RWPE2 (cell line): ENCODE measurements around the gene P3R3URF.

Experiments
- ATAC-seq: fragments of 200-7000 bp; cut with Tn5 transposase; 3 replicates; pipeline ENCODE4 v1.9.1; 2021; ENCODE audit warnings: low read depth
- DNase-seq: peaks from one replicate; pipeline ENCODE4 v3.0.0-alpha.2; 2020; ENCODE audit warnings: low spot score
- H3K27ac ChIP-seq: fragments of 450-650 bp; 2 replicates; pipeline ENCODE4 v1.5.1; 2017; ENCODE audit warnings: mild to moderate bottlenecking; ENCODE audit not compliant: poor library complexity, severe bottlenecking
- H3K27me3 ChIP-seq: fragments of 250-450 bp; sonication (Bioruptor Pico); 2 replicates; pipeline ENCODE4 v1.5.1; 2021; ENCODE audit warnings: mild to moderate bottlenecking, moderate library complexity; ENCODE audit not compliant: insufficient read depth, poor library complexity, severe bottlenecking
- H3K36me3 ChIP-seq: fragments of 250-450 bp; sonication (Bioruptor Pico); 2 replicates; pipeline ENCODE4 v1.5.1; 2020; ENCODE audit warnings: low read depth, mild to moderate bottlenecking, moderate library complexity
- H3K4me1 ChIP-seq: fragments of 250-450 bp; sonication (Bioruptor Pico); 2 replicates; pipeline ENCODE4 v1.5.1; 2021; ENCODE audit warnings: mild to moderate bottlenecking, moderate library complexity; ENCODE audit not compliant: insufficient read depth, poor library complexity, severe bottlenecking
- H3K4me3 ChIP-seq: fragments of 250-450 bp; sonication (Bioruptor Pico); 2 replicates; pipeline ENCODE4 v1.5.1; 2021; ENCODE audit warnings: mild to moderate bottlenecking, moderate library complexity; ENCODE audit not compliant: severe bottlenecking
- H3K9me3 ChIP-seq: fragments of 250-450 bp; sonication (Bioruptor Pico); 2 replicates; pipeline ENCODE4 v1.5.1; 2021; ENCODE audit warnings: mild to moderate bottlenecking, moderate library complexity; ENCODE audit not compliant: severe bottlenecking
- CTCF ChIP-seq: fragments of 450-650 bp; IDR thresholded peaks from one replicate; pipeline ENCODE4 v1.5.1; 2017; ENCODE audit warnings: mild to moderate bottlenecking, moderate library complexity; ENCODE audit not compliant: poor library complexity, severe bottlenecking

The P3R3URF gene

GRCh38 chr1:46191033-46191701 is 14.9 kb upstream of the P3R3URF start:
- Histone ChIP-seq H3K4me3 (no peak overlapping the region), H3K27me3 (no peaks in the 10 kb centered on the region), H3K9me3 (no peaks in the 10 kb centered on the region), H3K27ac (peak overlapping the region; percentile 98), H3K36me3 (peaks cover 89% of the 10 kb centered on the region), H3K4me1 (peaks cover 29% of the 10 kb centered on the region)
- TF ChIP-seq CTCF: no peak
- no peak for ATAC-seq
- no peak for DNase-seq

GRCh38 chr1:46190539-46190938 is 14.3 kb upstream of the P3R3URF start:
- Histone ChIP-seq H3K4me3 (no peak overlapping the region), H3K4me1 (peaks cover 29% of the 10 kb centered on the region), H3K9me3 (no peaks in the 10 kb centered on the region), H3K27me3 (no peaks in the 10 kb centered on the region), H3K27ac (peak overlapping the region; percentile 98), H3K36me3 (peaks cover 86% of the 10 kb centered on the region)
- no peak for TF ChIP-seq CTCF
- ATAC-seq (peak; percentile 67), DNase-seq (no peak)

- no peaks in the 10 kb centered on the region for H3K9me3 ChIP-seq
- no peak for DNase-seq
- peaks cover 84% of the 10 kb centered on the region for H3K36me3 ChIP-seq
- peak; percentile 21 for TF ChIP-seq CTCF
- H3K27me3 ChIP-seq: no peaks in the 10 kb centered on the region
- peak overlapping the region; percentile 98 for H3K27ac ChIP-seq
- H3K4me3 ChIP-seq: no peak overlapping the region
- H3K4me1 ChIP-seq: peaks cover 45% of the 10 kb centered on the region
- ATAC-seq: peak; percentile 43
These were observed 12.2 kb upstream of the P3R3URF start for GRCh38 chr1:46188295-46189030.

- ATAC-seq: no peak
- no peak overlapping the region for H3K4me3 ChIP-seq
- no peak for DNase-seq
- H3K27me3 ChIP-seq: no peaks in the 10 kb centered on the region
- peaks cover 72% of the 10 kb centered on the region for H3K36me3 ChIP-seq
- H3K4me1 ChIP-seq: peaks cover 53% of the 10 kb centered on the region
- TF ChIP-seq CTCF: no peak
- peak overlapping the region; percentile 98 for H3K27ac ChIP-seq
- no peaks in the 10 kb centered on the region for H3K9me3 ChIP-seq
These were observed 11.0 kb upstream of the P3R3URF start for GRCh38 chr1:46187106-46187869.
